ENCODE measurements around the gene SFSWAP. TPM values are rescaled to one million over a fixed set of nuclear protein-coding genes. Genes with fewer than 3 reads are reported as not detected.
"Not testable (repeated sequence)": the region's sequence is repeated elsewhere in the genome, so short reads cannot be mapped to it uniquely, and the experiment has no call there.

The SFSWAP gene
- total RNA-seq, 1 donor from 2014 or later: 21.2 TPM

DNA sequence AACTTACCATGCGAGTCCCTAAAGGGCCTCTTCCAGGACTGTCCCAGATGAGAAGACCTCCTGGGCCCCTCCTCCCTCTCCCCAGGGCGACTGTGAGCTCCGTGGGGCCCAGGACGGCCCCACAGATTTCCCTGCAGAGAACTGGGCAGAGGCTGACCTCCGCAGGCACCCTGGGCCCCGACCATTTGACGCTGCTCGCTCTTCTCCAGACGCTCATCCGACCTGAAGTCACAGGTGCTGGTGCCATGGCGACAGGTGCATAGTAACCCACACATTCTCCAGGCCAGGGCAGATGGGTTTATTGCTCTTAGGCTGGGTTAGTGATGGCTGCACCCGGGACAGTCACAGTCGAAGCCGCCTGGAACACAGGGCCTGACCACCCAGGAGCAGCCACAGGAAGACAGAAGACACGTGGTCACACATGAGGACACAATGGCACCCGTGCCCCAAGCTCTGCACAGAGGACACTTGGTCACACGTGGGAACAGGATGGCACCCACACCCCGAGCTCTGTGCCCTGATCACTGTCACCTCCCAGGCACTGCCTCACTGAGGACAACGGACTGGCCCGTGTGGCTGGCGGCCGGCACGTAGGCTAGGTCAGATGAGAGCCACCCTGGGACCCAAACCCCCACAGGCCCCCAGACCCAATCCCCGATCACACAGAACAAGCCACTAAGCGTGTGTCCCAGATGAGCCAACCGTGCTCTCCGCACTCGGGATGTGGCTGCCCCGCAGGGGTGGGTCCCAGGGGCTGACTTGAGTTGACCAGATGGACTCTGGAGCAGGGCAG is 32.3 kb upstream of the SFSWAP start:
- not testable (repeated sequence) for DNase-seq (ENCODE audit: low spot score in 2 of 2); FAIRE-seq

DNA sequence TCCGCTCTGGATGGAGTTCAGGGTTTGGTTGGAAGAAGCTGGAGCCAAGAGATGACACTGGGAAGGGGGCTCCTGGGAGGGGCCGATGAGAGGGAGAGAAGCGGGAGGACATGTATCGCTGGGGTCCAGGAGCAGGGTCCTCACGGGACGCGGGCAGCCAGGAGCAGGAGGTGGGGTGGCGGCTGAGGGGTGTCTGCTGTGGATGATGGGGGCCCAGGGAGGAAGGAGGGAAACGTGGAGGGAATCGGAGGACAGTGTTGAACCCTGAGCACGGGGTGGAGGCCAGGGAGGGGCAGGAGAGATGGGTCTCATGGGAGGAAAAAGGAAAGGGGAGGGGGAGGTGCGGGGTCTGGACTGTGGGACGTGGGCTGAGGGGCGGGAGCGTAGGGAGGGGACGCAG is 31.7 kb upstream of the SFSWAP start:
- not testable (repeated sequence) for FAIRE-seq; DNase-seq (ENCODE audit: low spot score in 2 of 2)

DNA sequence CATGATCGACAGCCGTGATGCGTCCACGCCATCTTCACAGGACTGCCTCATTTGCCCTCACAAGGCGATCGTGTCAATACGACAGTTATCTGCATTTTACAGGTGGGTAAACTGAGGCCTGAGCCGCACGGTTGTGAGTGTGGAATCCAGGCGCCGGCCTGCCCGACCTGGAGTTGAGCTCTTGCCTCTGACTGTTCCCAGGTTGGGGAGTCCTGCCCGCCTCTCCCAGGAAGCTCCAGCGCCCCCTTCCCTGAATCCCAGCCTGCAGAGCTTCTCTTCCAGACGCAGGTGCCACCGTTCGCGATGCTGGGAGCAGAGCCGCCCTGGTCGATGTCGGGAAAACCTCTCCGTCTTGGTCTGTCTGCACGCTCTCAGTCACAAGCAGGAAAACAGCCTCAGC is 31.1 kb upstream of the SFSWAP start:
- FAIRE-seq; DNase-seq (ENCODE audit: low spot score in 2 of 2): not testable (repeated sequence)

- not testable (repeated sequence) for FAIRE-seq; DNase-seq (ENCODE audit: low spot score in 2 of 2)
Observed at GRCh38 chr12:131680392-131681256, 30.3 kb upstream of the SFSWAP start.

- DNase-seq (ENCODE audit: low spot score in 2 of 2) (no peak), FAIRE-seq (no peak)
Observed at GRCh38 chr12:131681257-131681620, 29.7 kb upstream of the SFSWAP start.

DNA sequence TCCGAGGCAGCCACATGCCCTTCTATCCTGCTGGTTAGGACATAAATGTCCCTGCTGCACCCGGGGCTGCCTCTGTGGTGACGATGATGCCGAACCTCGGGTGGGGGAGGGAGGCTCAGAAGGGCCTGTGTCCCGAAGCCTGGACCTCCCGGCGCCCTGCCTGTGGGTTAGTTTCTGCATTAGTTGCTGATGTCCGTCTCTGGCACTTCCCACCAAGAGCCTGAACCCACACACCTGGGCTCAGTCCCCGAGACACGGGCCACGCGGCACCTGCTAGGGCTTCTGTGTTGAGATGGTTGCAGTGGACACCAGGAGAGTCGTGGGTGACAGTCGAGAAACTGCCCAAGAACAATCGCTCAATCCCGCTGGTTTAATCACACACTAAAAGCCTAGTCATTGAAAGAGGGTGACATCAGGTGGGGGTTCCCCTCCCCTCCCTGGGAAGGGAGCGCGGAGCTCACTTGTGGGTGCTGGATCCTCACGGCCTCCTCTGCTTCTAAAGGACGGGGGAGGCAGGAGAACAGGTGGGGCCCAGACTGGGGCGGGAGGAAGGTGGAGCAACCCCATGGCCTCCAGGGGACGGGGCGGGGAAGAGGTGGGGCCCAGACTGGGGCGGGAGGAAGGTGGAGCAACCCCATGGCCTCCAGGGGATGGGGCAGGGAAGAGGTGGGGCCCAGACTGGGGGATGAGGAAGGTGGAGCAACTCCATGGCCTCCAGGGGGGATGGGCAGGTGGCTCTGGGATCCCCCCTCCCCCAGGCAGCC is 29.0 kb upstream of the SFSWAP start:
- FAIRE-seq; DNase-seq (ENCODE audit: low spot score in 2 of 2): not testable (repeated sequence)

DNA sequence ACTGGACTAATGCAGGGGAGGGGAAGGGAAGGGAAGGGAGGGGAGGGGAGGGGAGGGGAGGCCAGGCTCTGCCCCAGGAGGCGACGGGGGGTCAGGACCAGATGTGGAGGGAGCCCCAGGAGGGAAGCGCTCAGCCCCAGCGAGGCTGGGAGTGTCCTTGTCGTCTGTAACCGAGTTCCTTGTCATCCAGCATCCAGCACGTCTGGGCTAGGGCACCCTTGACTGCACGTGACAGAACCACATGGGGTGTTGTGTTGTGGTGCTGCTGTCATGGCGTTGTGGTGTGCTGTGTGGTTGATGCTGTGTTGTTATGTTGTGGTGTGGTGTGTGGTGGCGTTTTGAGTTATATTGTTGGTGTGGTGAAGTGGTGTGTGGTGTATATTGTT is 28.4 kb upstream of the SFSWAP start:
- DNase-seq (ENCODE audit: low spot score in 2 of 2) (no peak), FAIRE-seq (no peak)

DNA sequence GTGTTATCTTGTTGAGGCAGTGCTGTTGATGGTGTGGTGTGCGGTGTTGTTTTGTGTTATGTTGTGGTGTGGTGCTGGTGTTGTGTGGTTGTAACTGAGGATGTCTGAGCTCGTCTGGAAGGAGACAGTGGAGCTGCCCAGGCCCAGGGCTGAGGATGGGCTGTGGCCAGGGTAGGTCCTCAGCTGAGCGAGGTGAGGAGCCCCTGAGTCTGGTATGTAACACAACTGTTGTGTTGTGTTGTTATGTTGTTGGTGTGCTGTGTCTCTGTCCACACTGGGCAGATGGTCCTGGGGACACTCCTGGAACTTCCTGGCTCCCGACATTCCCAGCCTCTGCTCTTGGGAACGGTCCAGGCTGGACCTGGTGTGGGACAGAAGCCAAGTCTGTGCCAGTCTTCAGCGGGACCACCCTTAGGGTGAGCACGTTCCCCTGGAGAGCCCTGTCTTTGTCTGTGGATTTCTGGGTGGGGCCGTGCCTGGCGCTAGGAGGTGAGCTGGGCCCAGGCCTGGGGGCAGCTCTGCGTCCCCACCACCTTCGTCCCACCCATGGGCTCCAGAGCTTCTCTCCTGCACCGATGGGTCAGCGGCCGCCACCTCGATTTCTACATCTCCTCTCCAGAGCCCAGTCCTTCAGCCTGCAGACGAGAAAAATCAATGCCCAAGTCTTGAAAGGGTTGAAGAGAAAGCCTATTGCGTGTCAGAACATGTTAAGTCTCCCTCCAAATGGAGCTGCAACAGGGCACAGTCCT is 27.4 kb upstream of the SFSWAP start:
- no peak for FAIRE-seq

GRCh38 chr12:131684015-131684725 is 26.7 kb upstream of the SFSWAP start:
- FAIRE-seq (no peak), DNase-seq (ENCODE audit: low spot score in 2 of 2) (no peak)

More for the DNA sequence above, 27.4 kb upstream of the SFSWAP start:
- DNase-seq (ENCODE audit: low spot score in 2 of 2): no peak

DNA sequence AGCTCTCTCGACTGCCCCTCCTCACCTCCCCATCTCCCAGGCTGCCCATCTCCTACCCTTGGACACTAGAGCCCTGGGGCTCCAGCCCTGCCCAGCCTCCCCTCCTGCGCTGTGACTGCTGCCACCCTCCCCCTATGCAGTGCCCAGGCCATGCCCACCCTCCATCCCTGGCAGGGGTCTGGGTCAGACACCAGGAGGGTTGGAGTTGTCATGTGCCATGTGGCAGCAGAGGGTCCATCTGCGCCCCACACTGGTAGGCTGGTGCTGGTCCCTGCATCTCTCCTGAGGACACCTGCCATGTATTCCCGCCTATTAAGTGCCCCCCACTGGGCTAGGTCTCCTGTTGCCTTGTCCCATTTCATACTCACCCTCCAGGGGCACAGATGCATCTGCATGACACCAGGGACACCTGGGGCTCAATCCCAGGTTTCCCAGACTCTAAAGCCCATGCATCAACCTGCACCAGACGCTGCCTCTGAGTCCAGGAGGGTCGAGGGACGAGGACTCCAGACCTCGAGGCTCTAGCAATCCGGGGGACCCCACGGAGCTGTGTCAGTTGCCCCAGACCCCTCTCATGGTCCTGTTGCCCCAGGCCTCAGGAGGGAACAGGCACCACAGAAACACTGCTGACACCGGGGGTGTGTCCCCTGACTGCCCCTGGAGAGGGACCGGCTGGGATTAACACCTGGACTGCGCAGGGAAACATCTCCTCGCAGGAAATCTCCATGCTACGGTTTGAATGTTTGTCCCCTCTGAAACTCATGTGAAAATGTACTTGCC is 23.4 kb upstream of the SFSWAP start:
- no peak for DNase-seq (ENCODE audit: low spot score in 2 of 2)
- no peak for FAIRE-seq

DNA sequence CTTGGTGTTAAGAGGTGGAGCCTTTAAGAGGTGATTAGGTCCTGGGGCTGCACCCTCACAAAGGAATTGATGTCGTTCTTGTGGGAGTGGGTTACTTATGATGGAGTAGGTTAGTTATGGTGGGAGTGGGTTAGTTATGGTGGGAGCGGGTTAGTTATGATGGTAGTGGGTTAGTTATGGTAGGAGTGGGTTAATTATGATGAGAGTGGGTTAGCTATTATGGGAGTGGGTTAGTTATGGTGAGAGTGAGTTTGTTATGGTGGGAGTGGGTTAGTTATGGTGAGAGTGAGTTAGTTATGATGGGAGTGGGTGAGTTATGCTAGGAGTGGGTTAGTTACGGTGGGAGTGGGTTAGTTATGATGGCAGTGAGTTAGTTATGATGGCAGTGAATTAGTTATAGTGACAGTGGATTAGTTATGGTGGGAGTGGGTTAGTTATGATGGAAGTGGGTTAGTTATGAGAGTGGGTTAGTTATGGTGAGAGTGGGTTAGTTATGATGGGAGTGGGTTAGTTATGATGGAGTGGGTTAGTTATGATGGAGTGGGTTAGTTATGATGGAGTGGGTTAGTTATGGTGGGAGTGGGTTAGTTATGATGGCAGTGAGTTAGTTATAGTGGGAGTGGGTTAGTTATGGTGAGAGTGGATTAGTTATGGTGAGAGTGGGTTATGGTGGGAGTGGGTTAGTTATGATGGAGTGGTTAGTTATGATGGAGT is 22.6 kb upstream of the SFSWAP start:
- DNase-seq (ENCODE audit: low spot score in 2 of 2): no peak

GRCh38 chr12:131688845-131689154 is 22.1 kb upstream of the SFSWAP start:
- FAIRE-seq (no peak), DNase-seq (ENCODE audit: low spot score in 2 of 2) (no peak)

More for the DNA sequence above, 22.6 kb upstream of the SFSWAP start:
- no peak for FAIRE-seq

GRCh38 chr12:131690320-131690719 is 20.6 kb upstream of the SFSWAP start:
- DNase-seq (ENCODE audit: low spot score in 2 of 2): no peak
- no peak for FAIRE-seq

- FAIRE-seq: no peak
- DNase-seq (ENCODE audit: low spot score in 2 of 2): no peak
Observed at GRCh38 chr12:131692431-131692830, 18.5 kb upstream of the SFSWAP start.

DNA sequence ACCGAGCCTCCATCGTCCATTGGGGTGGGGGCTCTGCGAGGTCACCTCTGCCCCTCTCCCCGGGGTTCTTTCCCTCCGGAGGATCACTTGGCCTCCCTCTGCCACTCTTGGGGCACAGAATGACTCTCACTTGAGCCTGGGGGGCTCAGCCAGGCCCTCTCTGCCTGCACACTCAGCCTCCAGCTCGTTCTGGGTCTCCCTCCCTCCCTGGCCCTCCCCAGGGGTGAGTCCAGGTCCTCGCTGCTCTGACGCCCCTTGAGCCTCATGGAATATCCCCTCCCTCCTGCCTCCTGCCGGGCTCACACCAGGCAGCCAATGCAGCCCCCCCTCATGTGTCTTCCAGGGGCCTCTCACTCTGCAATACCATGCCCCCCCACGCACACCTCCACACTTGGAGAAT is 17.7 kb upstream of the SFSWAP start:
- no peak for FAIRE-seq
- no peak for DNase-seq (ENCODE audit: low spot score in 2 of 2)

DNA sequence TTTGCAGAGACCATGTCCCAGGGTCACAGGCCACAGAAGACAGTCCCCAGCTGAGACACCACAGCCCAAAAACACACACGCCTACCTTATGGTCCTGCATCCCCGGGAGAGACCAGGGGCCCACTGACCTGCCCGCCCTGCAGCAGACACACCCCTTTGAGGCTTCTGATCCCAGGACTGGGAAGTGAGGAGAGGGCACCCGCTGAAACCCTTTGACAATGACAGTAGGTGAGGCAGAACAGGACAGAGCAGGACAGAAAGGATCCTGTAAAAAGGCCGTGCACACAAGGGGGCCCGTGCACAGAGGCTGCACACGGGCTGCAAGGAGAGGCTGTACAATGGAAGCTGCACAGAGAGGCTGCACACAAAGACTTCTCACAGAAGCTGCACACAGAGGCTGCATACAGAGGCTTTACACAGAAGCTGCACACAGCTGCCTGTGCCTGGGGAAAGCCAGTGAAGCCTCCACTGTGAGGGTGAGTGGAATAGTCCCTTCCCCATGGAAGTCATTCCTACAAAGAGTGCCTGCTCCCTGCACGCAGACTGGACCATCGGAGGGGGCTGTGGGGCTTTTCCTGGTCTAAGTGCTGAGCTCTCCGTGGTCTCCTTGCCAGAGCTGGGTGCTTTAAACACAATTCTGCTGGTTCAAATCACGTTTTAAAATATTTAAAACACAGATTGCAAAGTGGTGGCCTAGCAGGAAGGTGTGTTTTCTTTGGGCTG is 16.6 kb upstream of the SFSWAP start:
- DNase-seq (ENCODE audit: low spot score in 2 of 2) (peak in 1 of 2 donors; percentile 33), FAIRE-seq (no peak)

GRCh38 chr12:131695968-131696367 is 14.9 kb upstream of the SFSWAP start:
- no peak for FAIRE-seq

GRCh38 chr12:131698286-131698685 is 12.6 kb upstream of the SFSWAP start:
- FAIRE-seq: no peak
- DNase-seq (ENCODE audit: low spot score in 2 of 2): no peak

More at GRCh38 chr12:131695968-131696367, 14.9 kb upstream of the SFSWAP start:
- DNase-seq (ENCODE audit: low spot score in 2 of 2): no peak

All from frontal cortex (tissue), 4 donors.